Caco-2 (cell line): ENCODE results near the gene NRP1. TPM values are rescaled to one million over a fixed set of nuclear protein-coding genes. Genes with fewer than 3 reads are reported as not detected.
"Not testable (repeated sequence)": the region's sequence is repeated elsewhere in the genome, so short reads cannot be mapped to it uniquely, and the experiment has no call there.

Experiments
- Bru-seq: library from RNA; stranded (reverse); fragments of 400-500 nt; gene quantifications from one replicate; lab custom pipeline; 2021; lab: Mats Ljungman, UMichigan
- BruChase-seq, 2 experiments: library from RNA; stranded (reverse); fragments of 400-500 nt; gene quantifications; one replicate each; lab custom pipeline; 2021; lab: Mats Ljungman, UMichigan
- BruUV-seq: library from RNA; stranded (reverse); fragments of 400-500 nt; replicated peaks from 2 replicates; lab custom pipeline; 2021; lab: Mats Ljungman, UMichigan
- CTCF ChIA-PET: fragments of 300-600 bp; sonication (Branson Sonifier 250); formaldehyde crosslinking; loops from one replicate; lab custom pipeline; 2022; ENCODE audit warnings: antibody characterized with exemption; lab: Charles Lee
- POLR2A ChIA-PET: fragments of 300-600 bp; sonication (Branson Sonifier 250); formaldehyde crosslinking; loops from one replicate; lab custom pipeline; 2022; ENCODE audit warnings: antibody characterized with exemption; lab: Charles Lee
- DNase-seq, 2 experiments: peaks; one replicate each; pipeline versions ENCODE4 v3.0.0 to v3.0.0-alpha.2; 2020 to 2022
- H3K27me3 ChIP-seq: replicated peaks from 2 replicates; pipeline ENCODE4 v1.6.0; 2011; ENCODE audit warnings: low read length; ENCODE audit not compliant: control insufficient read depth, insufficient read depth
- H3K36me3 ChIP-seq: 2 replicates; pipeline ENCODE4 v1.5.1; 2011; ENCODE audit warnings: low read length; ENCODE audit not compliant: control insufficient read depth, insufficient read depth
- H3K4me1 ChIP-seq: fragments of 250-450 bp; sonication (Bioruptor Pico); 2 replicates; pipeline ENCODE4 v1.5.1; 2020; ENCODE audit warnings: mild to moderate bottlenecking
- H3K4me3 ChIP-seq: 2 replicates; pipeline ENCODE4 v1.5.1; 2011; ENCODE audit warnings: low read depth, mild to moderate bottlenecking, control low read depth, low read length
- H3K9me3 ChIP-seq: fragments of 250-450 bp; sonication (Bioruptor Pico); 2 replicates; pipeline ENCODE4 v1.5.1; 2020; ENCODE audit warnings: mild to moderate bottlenecking, moderate library complexity
- H3K27ac Mint-ChIP-seq: one replicate; pipeline ENCODE4 v1.8.0; 2022; ENCODE audit warnings: mixed read lengths; ENCODE audit not compliant: unreplicated experiment
- H3K27me3 Mint-ChIP-seq: one replicate; pipeline ENCODE4 v1.8.0; 2022; ENCODE audit warnings: mixed read lengths; ENCODE audit not compliant: insufficient read depth, unreplicated experiment
- H3K36me3 Mint-ChIP-seq: one replicate; pipeline ENCODE4 v1.8.0; 2022; ENCODE audit warnings: mild to moderate bottlenecking, mixed read lengths; ENCODE audit not compliant: insufficient read depth, unreplicated experiment
- H3K4me1 Mint-ChIP-seq: one replicate; pipeline ENCODE4 v1.8.0; 2022; ENCODE audit warnings: low read depth, mixed read lengths; ENCODE audit not compliant: unreplicated experiment
- H3K4me3 Mint-ChIP-seq: one replicate; pipeline ENCODE4 v1.8.0; 2022; ENCODE audit warnings: mild to moderate bottlenecking, moderate library complexity, mixed read lengths; ENCODE audit not compliant: unreplicated experiment
- H3K9me3 Mint-ChIP-seq: one replicate; pipeline ENCODE4 v1.8.0; 2022; ENCODE audit warnings: mixed read lengths; ENCODE audit not compliant: unreplicated experiment
- CTCF ChIP-seq, 2 experiments: fragments of 200-600 bp in 1 of 2; IDR thresholded peaks; 1 replicate in 1 of 2; 2 replicates in 1 of 2; pipeline versions ENCODE4 v1.5.1 to v1.8.0; 2011 to 2022; ENCODE audit warnings: antibody characterized with exemption in 1 of 2, control low read depth in 1 of 2, inconsistent platforms in 1 of 2, low read depth in 1 of 2, low read length in 1 of 2, mild to moderate bottlenecking in 1 of 2, moderate library complexity in 1 of 2; ENCODE audit not compliant: insufficient read depth in 1 of 2, severe bottlenecking in 1 of 2, unreplicated experiment in 1 of 2
- intact Hi-C: fragments of 100-400 bp; cut with micrococcal nuclease; formaldehyde crosslinking; loops from one replicate; pipeline ENCODE4 v1.10.0; 2022; ENCODE audit not compliant: unreplicated experiment
- long read RNA-seq: library from polyadenylated mRNA; stranded (forward); transcript quantifications from one replicate; pipeline ENCODE4 v2.0.0, GENCODE V29; 2022
- total RNA-seq: library from RNA; stranded (reverse); gene quantifications from 2 replicates; pipeline ENCODE4 v1.2.3, GENCODE V29; 2022

Gene NRP1
- total RNA-seq (99.3 and 123 TPM in 2 replicates), Bru-seq, nascent RNA (percentile 91 among the genes with signal in this experiment), BruChase-seq, experiment 1, labeled RNA remaining after a 2-hour chase (percentile 85 among the genes with signal in this experiment), BruChase-seq, experiment 2, labeled RNA remaining after a 6-hour chase (percentile 83 among the genes with signal in this experiment)
- long read RNA-seq, full-length matches to known transcripts = 65 of 144 reads
- long read RNA-seq, partial matches to known transcripts = 49 of 144 reads
- long read RNA-seq, other reads (novel, unspliced or antisense) = 30 of 144 reads

- no peak for TF ChIP-seq CTCF (IDR thresholded peaks at IDR 0.05; ENCODE audit: insufficient read depth in 1 of 2, low read depth in 1 of 2, low read length in 1 of 2, severe bottlenecking in 1 of 2, unreplicated experiment in 1 of 2)
- Histone ChIP-seq H3K4me3 (peak within 1 kb of the TSS; percentile 58), H3K4me1 (peaks cover 24% of the 10 kb centered on the region), H3K9me3 (no peaks in the 10 kb centered on the region), H3K36me3 (no peaks in the 10 kb centered on the region), H3K27me3 (no peaks in the 10 kb centered on the region)
- Mint-ChIP-seq H3K4me3 (peak within 1 kb of the TSS; percentile 84), H3K4me1 (peaks cover 32% of the 10 kb centered on the region), H3K27me3 (no peaks in the 10 kb centered on the region), H3K9me3 (no peaks in the 10 kb centered on the region), H3K36me3 (peaks cover 62% of the 10 kb centered on the region), H3K27ac (peak within 1 kb of the TSS; percentile 83)
- POLR2A ChIA-PET = interaction anchor here (0.7 to 1.3 kb wide), 4 partner anchors 53 to 510 kb away, joined by 3 to 16 read pairs (median 5); no protein-coding TSS in a partner anchor
- TSS peak; percentile 44 for BruUV-seq
- CTCF ChIA-PET = interaction anchor here (0.6 to 1.5 kb wide), 7 partner anchors 20 to 213 kb away, joined by 3 to 10 read pairs (median 5); no protein-coding TSS in a partner anchor
- intact Hi-C loops = loop anchor here (2.0 to 10.0 kb wide), 5 partner anchors 121 to 1061 kb away; no protein-coding TSS in a partner anchor
- DNase-seq = peak in 1 of 2 experiments; percentile 57
Observed at GRCh38 chr10:33334153-33334804, at the start of gene NRP1. TSS of gene NRP1 (minus strand) at chr10:33334667. CDS start at chr10:33334382, 285 bp downstream.

- H3K4me3 ChIP-seq, BruUV-seq, H3K9me3 Mint-ChIP-seq, POLR2A ChIA-PET, H3K36me3 Mint-ChIP-seq, intact Hi-C loops, H3K27me3 Mint-ChIP-seq, H3K36me3 ChIP-seq, H3K27ac Mint-ChIP-seq, CTCF ChIA-PET, H3K9me3 ChIP-seq, DNase-seq, H3K27me3 ChIP-seq, H3K4me3 Mint-ChIP-seq: not testable (repeated sequence)
- H3K4me1 ChIP-seq = peaks cover 35% of the 10 kb centered on the region
- H3K4me1 Mint-ChIP-seq = peaks cover 53% of the 10 kb centered on the region
Observed at GRCh38 chr10:33384201-33384600, 49.7 kb upstream of the NRP1 start.

GRCh38 chr10:33382921-33383713 is 48.6 kb upstream of the NRP1 start:
- H3K9me3 Mint-ChIP-seq = peaks cover 10% of the 10 kb centered on the region
- H3K4me3 ChIP-seq = no peak overlapping the region
- H3K27ac Mint-ChIP-seq = no peak overlapping the region
- CTCF ChIA-PET = no interaction called here
- H3K9me3 ChIP-seq = peaks cover 8% of the 10 kb centered on the region; the same call in 1 of the 2 replicates
- BruUV-seq = no TSS peak
- no peak for DNase-seq
- H3K4me1 ChIP-seq = peaks cover 31% of the 10 kb centered on the region
- no peaks in the 10 kb centered on the region for H3K27me3 ChIP-seq
- POLR2A ChIA-PET = no interaction called here
- peaks cover 9% of the 10 kb centered on the region for H3K36me3 Mint-ChIP-seq
- H3K4me3 Mint-ChIP-seq = no peak overlapping the region
- H3K27me3 Mint-ChIP-seq = no peaks in the 10 kb centered on the region
- TF ChIP-seq CTCF (IDR thresholded peaks at IDR 0.05; ENCODE audit: insufficient read depth in 1 of 2, low read depth in 1 of 2, low read length in 1 of 2, severe bottlenecking in 1 of 2, unreplicated experiment in 1 of 2) = no peak
- intact Hi-C loops = no loop called here
- peaks cover 48% of the 10 kb centered on the region for H3K4me1 Mint-ChIP-seq
- H3K36me3 ChIP-seq = no peaks in the 10 kb centered on the region
